GM06990 (cell line): ENCODE measurements around the gene RHBDD3.

Experiments
- DNase-seq: peaks from one replicate; pipeline ENCODE4 v3.0.0-alpha.2; 2011; ENCODE audit not compliant: insufficient read length; ENCODE audit errors: extremely low read depth
- H3K27me3 ChIP-seq: replicated peaks from 2 replicates; pipeline ENCODE4 v1.6.0; 2011; ENCODE audit warnings: low read length; ENCODE audit not compliant: control insufficient read depth, insufficient read depth
- H3K36me3 ChIP-seq: 2 replicates; pipeline ENCODE4 v1.5.1; 2011; ENCODE audit warnings: low read length; ENCODE audit not compliant: control insufficient read depth, insufficient read depth
- H3K4me3 ChIP-seq: replicated peaks from 2 replicates; pipeline ENCODE4 v1.5.1; 2011; ENCODE audit warnings: low read depth, mild to moderate bottlenecking, control low read depth, low read length
- CTCF ChIP-seq: IDR thresholded peaks from 2 replicates; pipeline ENCODE4 v1.5.1; 2011; ENCODE audit warnings: low read length, control low read depth, mild to moderate bottlenecking, inconsistent platforms; ENCODE audit not compliant: insufficient read depth, poor library complexity, severe bottlenecking

RHBDD3 gene

GRCh38 chr22:29267858-29268510 lies at the start of gene RHBDD3, which contains the start of gene EWSR1:
Gene RHBDD3 (minus strand): TSS chr22:29267981. CDS start chr22:29265626, 2,355 bp downstream.
Gene EWSR1 (plus strand): TSS chr22:29268268. CDS start chr22:29268337, 69 bp downstream.
- no peaks in the 10 kb centered on the region for H3K27me3 ChIP-seq
- H3K36me3 ChIP-seq, result peaks cover 12% of the 10 kb centered on the region
- H3K4me3 ChIP-seq, result peak within 1 kb of the TSS; percentile 98
- TF ChIP-seq CTCF, result no peak
- peak; percentile 97 for DNase-seq

- no peak for DNase-seq
- no peak for TF ChIP-seq CTCF
- Histone ChIP-seq H3K36me3 (no peaks in the 10 kb centered on the region), H3K4me3 (no peak overlapping the region), H3K27me3 (peaks cover 1% of the 10 kb centered on the region)
Observed at GRCh38 chr22:29316141-29316828, 48.5 kb upstream of the RHBDD3 start.

- no peak for DNase-seq
- H3K36me3 ChIP-seq, result no peaks in the 10 kb centered on the region
- no peak for TF ChIP-seq CTCF
- no peak within 1 kb of the TSS for H3K4me3 ChIP-seq
- H3K27me3 ChIP-seq, result peaks cover 1% of the 10 kb centered on the region
Observed at GRCh38 chr22:29315286-29316140, 47.7 kb upstream of the RHBDD3 start, which contains the start of gene RASL10A. Gene RASL10A (minus strand): TSS chr22:29315697. CDS start chr22:29315246, 451 bp downstream.

- no peak for TF ChIP-seq CTCF
- Histone ChIP-seq H3K27me3 (peaks cover 1% of the 10 kb centered on the region), H3K4me3 (no peak overlapping the region), H3K36me3 (no peaks in the 10 kb centered on the region)
- DNase-seq, result no peak
Observed at GRCh38 chr22:29314537-29315285, 46.9 kb upstream of the RHBDD3 start.
